HepG2 (cell line): ENCODE measurements around the gene DDIAS. TPM values are rescaled to one million over a fixed set of nuclear protein-coding genes. Genes with fewer than 3 reads are reported as not detected.

ENCODE experiments used
- DNMT1 ChIP-seq: sonication (generic); formaldehyde crosslinking; IDR thresholded peaks from 2 replicates; pipeline ENCODE4 v1.5.1; 2020; ENCODE audit warnings: mild to moderate bottlenecking, missing genetic modification reagents
- ZNF264 ChIP-seq: sonication (generic); formaldehyde crosslinking; IDR thresholded peaks from 2 replicates; pipeline ENCODE4 v1.4.0; 2020; ENCODE audit warnings: missing genetic modification reagents
- ZNF501 ChIP-seq: sonication (generic); formaldehyde crosslinking; IDR thresholded peaks from 2 replicates; pipeline ENCODE4 v1.5.1; 2020; ENCODE audit warnings: mild to moderate bottlenecking, moderate library complexity, missing genetic modification reagents
- ZNF510 ChIP-seq: sonication (generic); formaldehyde crosslinking; IDR thresholded peaks from 2 replicates; pipeline ENCODE4 v1.4.0; 2020; ENCODE audit warnings: low read depth, mild to moderate bottlenecking, missing genetic modification reagents
- polyA plus RNA-seq, 8 experiments: library from polyadenylated mRNA; depleted of rRNA in 3 of 8; stranded (reverse) in 7 of 8; unstranded in 1 of 8; fragments of >200 nt; fragmentation: Illumina TruSeq in 4 of 8; extraction: Trizol in 4 of 8; gene quantifications; 2 replicates each; pipeline versions ENCODE4 v1.2.1 to v1.2.3, GENCODE V29; 2011 to 2016; ENCODE audit warnings: low read depth in 4 of 8, missing spikeins in 1 of 8, mixed read lengths in 1 of 8; ENCODE audit not compliant: insufficient read depth in 1 of 8
- total RNA-seq, 5 experiments: library from RNA; depleted of rRNA; stranded (reverse); fragments of >200 nt; fragmentation: Illumina TruSeq; extraction: Trizol; gene quantifications; 2 replicates each; pipeline ENCODE4 v1.2.3, GENCODE V29; 2016; ENCODE audit warnings: low read depth in 1 of 5
- TF ChIP-seq, protein P1 (sequence below): sonication (generic); formaldehyde crosslinking; IDR thresholded peaks from 2 replicates; pipeline ENCODE4 v1.9.0; 2021; ENCODE audit warnings: mild to moderate bottlenecking, missing genetic modification reagents
- TF ChIP-seq, protein P2 (sequence below): fragments of 450-650 bp; IDR thresholded peaks from 2 replicates; pipeline ENCODE4 v1.6.1; 2016
- TF ChIP-seq, protein P3 (sequence below): IDR thresholded peaks from 2 replicates; pipeline ENCODE4 v1.6.1; 2016; ENCODE audit warnings: low read depth

The DDIAS gene
- total and polyA plus RNA-seq, 2 of the 13 experiments (the other 11 are each of a cell fraction or from before 2014, with no cell fraction given) = 3.5 to 13.0 TPM

DNA sequence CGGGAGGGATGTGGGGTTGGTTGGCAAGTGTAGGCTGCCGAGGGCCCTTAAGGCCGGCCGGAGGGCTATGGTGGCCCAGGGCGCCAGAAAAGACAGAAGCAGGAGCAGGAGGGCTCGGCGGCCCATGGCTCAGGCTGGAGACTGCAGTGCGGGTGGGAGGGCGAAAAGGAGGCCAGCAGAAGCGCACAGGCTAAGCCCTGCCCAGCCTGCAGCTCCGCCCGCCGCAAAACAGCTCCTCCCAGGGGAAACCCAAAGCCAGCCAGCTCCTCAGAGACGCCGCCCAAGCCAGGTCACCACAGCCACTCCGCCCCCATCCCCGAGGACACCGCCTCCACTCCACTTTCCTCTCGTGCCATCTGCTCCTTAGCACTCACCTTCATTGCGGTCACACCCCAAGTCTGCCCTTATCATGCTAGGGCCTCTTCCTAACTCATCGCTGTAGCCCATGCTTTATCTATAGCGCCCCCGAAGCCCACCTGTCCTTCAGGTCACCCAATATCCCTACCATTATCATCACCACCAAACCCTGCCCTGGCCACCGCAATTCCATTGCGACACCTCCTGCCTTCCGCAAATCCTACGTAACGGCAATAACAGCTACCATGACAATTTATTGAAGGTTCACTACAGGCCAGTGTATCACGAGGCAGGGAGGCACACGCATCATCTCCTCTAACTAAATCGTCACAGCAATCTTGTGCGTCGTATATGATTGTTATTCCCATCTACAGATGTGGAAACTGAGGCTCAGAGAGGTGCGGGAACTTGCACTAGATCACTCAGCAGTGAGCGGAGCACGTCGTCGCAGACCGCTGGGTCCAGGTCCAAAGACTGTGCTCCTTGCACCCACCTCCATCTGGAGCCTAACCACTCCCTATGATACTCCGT lies 1.0 kb upstream of the DDIAS start, which contains the start of gene PRCP (continued):
- TF ChIP-seq, protein P1, sequence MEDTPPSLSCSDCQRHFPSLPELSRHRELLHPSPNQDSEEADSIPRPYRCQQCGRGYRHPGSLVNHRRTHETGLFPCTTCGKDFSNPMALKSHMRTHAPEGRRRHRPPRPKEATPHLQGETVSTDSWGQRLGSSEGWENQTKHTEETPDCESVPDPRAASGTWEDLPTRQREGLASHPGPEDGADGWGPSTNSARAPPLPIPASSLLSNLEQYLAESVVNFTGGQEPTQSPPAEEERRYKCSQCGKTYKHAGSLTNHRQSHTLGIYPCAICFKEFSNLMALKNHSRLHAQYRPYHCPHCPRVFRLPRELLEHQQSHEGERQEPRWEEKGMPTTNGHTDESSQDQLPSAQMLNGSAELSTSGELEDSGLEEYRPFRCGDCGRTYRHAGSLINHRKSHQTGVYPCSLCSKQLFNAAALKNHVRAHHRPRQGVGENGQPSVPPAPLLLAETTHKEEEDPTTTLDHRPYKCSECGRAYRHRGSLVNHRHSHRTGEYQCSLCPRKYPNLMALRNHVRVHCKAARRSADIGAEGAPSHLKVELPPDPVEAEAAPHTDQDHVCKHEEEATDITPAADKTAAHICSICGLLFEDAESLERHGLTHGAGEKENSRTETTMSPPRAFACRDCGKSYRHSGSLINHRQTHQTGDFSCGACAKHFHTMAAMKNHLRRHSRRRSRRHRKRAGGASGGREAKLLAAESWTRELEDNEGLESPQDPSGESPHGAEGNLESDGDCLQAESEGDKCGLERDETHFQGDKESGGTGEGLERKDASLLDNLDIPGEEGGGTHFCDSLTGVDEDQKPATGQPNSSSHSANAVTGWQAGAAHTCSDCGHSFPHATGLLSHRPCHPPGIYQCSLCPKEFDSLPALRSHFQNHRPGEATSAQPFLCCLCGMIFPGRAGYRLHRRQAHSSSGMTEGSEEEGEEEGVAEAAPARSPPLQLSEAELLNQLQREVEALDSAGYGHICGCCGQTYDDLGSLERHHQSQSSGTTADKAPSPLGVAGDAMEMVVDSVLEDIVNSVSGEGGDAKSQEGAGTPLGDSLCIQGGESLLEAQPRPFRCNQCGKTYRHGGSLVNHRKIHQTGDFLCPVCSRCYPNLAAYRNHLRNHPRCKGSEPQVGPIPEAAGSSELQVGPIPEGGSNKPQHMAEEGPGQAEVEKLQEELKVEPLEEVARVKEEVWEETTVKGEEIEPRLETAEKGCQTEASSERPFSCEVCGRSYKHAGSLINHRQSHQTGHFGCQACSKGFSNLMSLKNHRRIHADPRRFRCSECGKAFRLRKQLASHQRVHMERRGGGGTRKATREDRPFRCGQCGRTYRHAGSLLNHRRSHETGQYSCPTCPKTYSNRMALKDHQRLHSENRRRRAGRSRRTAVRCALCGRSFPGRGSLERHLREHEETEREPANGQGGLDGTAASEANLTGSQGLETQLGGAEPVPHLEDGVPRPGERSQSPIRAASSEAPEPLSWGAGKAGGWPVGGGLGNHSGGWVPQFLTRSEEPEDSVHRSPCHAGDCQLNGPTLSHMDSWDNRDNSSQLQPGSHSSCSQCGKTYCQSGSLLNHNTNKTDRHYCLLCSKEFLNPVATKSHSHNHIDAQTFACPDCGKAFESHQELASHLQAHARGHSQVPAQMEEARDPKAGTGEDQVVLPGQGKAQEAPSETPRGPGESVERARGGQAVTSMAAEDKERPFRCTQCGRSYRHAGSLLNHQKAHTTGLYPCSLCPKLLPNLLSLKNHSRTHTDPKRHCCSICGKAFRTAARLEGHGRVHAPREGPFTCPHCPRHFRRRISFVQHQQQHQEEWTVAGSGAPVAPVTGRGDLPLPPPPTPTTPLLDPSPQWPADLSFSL (CRISPR knock-in tag) = no peak
- TF ChIP-seq, protein P2, sequence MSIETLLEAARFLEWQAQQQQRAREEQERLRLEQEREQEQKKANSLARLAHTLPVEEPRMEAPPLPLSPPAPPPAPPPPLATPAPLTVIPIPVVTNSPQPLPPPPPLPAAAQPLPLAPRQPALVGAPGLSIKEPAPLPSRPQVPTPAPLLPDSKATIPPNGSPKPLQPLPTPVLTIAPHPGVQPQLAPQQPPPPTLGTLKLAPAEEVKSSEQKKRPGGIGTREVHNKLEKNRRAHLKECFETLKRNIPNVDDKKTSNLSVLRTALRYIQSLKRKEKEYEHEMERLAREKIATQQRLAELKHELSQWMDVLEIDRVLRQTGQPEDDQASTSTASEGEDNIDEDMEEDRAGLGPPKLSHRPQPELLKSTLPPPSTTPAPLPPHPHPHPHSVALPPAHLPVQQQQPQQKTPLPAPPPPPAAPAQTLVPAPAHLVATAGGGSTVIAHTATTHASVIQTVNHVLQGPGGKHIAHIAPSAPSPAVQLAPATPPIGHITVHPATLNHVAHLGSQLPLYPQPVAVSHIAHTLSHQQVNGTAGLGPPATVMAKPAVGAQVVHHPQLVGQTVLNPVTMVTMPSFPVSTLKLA = 0 out of 2 replicates have a peak, but pooled peaks have one; percentile 40
- TF ChIP-seq DNMT1 (CRISPR knock-in tag) (no peak), ZNF264 (CRISPR knock-in tag) (no peak), ZNF510 (CRISPR knock-in tag) (peak; percentile 34; the same call in 1 of the 2 replicates), ZNF501 (peak; percentile 90)
- TF ChIP-seq, protein P3, sequence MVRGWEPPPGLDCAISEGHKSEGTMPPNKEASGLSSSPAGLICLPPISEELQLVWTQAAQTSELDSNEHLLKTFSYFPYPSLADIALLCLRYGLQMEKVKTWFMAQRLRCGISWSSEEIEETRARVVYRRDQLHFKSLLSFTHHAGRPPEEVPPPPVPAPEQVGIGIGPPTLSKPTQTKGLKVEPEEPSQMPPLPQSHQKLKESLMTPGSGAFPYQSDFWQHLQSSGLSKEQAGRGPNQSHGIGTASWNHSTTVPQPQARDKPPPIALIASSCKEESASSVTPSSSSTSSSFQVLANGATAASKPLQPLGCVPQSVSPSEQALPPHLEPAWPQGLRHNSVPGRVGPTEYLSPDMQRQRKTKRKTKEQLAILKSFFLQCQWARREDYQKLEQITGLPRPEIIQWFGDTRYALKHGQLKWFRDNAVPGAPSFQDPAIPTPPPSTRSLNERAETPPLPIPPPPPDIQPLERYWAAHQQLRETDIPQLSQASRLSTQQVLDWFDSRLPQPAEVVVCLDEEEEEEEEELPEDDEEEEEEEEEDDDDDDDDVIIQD (CRISPR knock-in tag) = no peak
- TF ChIP-seq, all 625 proteins: peak for 224
